KOPT-K1 (cell line): ENCODE measurements around the gene EFTUD2.

Experiments
- H3K27ac ChIP-seq: fragments of 200-600 bp; sonication (generic); 2 replicates; pipeline ENCODE4 v1.5.1; 2016; ENCODE audit warnings: antibody characterized with exemption, mild to moderate bottlenecking, low read depth, low read length; ENCODE audit not compliant: poor library complexity, severe bottlenecking
- H3K36me3 ChIP-seq: fragments of 200-600 bp; sonication (generic); 2 replicates; pipeline ENCODE4 v1.5.1; 2017; ENCODE audit warnings: antibody characterized with exemption, mild to moderate bottlenecking, low read length, moderate library complexity; ENCODE audit not compliant: insufficient read depth
- H3K9me3 ChIP-seq: fragments of 200-600 bp; sonication (generic); 2 replicates; pipeline ENCODE4 v1.5.1; 2017; ENCODE audit warnings: antibody characterized with exemption, low read length, mild to moderate bottlenecking; ENCODE audit not compliant: insufficient read depth, poor library complexity, severe bottlenecking

The EFTUD2 gene

DNA sequence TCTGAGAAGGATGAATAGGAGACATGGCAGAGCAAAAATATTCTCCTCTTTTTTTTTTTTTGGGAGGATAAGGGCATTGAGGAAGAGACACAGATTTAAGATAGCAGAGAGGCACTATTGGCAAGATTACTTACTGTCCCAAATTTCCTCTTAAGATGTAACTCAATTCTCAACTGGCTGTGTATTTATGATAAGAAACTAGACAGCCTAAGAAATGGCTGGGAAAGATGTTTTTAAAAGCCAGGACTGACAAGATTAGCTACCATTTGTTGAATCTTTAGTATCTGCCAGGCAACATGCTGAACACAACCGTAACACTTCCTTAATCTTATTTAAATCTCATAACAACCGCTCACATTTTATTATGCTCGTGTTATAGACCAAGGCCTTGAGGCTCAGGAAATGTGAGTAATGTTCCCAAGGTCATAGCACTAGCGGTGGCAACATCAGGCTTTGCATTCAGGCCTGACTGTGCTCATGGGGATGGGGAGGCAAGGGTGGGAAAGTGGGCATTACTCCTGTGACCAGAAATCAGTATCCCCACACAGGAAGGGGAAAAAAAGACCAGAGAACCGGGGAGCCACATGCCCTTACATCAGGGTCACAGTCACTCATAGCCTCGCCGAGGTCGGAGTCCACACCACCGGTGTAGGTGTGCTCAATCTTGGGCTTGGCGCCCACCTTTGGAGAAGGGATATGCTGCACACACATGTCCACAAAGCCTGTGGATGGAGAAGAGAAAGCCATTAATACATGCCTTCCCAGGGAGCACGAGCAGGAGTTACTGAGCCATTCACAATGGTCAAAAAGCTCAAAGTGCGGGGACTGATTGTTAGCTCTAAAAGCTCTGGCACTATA is 36.0 kb downstream of the EFTUD2 start:
- no peaks in the 10 kb centered on the region for H3K9me3 ChIP-seq
- peaks cover 100% of the 10 kb centered on the region for H3K36me3 ChIP-seq
- H3K27ac ChIP-seq = no peak overlapping the region

GRCh38 chr17:44862278-44862914 is 36.8 kb downstream of the EFTUD2 start:
- Histone ChIP-seq H3K36me3 (peaks cover 99% of the 10 kb centered on the region), H3K27ac (no peak overlapping the region), H3K9me3 (no peaks in the 10 kb centered on the region)

- Histone ChIP-seq H3K27ac (no peak overlapping the region), H3K9me3 (no peaks in the 10 kb centered on the region), H3K36me3 (peaks cover 99% of the 10 kb centered on the region)
Observed at GRCh38 chr17:44859701-44860100, 39.5 kb downstream of the EFTUD2 start.

- H3K27ac ChIP-seq = no peak overlapping the region
- H3K36me3 ChIP-seq = peaks cover 99% of the 10 kb centered on the region
- H3K9me3 ChIP-seq = no peaks in the 10 kb centered on the region
Observed at GRCh38 chr17:44854192-44854591, 45.1 kb downstream of the EFTUD2 start.

- no peak overlapping the region for H3K27ac ChIP-seq
- no peaks in the 10 kb centered on the region for H3K9me3 ChIP-seq
- H3K36me3 ChIP-seq = peaks cover 76% of the 10 kb centered on the region
Observed at GRCh38 chr17:44850612-44851011, 48.6 kb downstream of the EFTUD2 start.

- no peaks in the 10 kb centered on the region for H3K9me3 ChIP-seq
- H3K36me3 ChIP-seq = peaks cover 70% of the 10 kb centered on the region
- H3K27ac ChIP-seq = no peak overlapping the region
Observed at GRCh38 chr17:44850025-44850424, 49.2 kb downstream of the EFTUD2 start.

- H3K9me3 ChIP-seq = no peaks in the 10 kb centered on the region
- H3K36me3 ChIP-seq = peaks cover 60% of the 10 kb centered on the region
- H3K27ac ChIP-seq = no peak overlapping the region
Observed at GRCh38 chr17:44848961-44849489, 50.2 kb downstream of the EFTUD2 start.

DNA sequence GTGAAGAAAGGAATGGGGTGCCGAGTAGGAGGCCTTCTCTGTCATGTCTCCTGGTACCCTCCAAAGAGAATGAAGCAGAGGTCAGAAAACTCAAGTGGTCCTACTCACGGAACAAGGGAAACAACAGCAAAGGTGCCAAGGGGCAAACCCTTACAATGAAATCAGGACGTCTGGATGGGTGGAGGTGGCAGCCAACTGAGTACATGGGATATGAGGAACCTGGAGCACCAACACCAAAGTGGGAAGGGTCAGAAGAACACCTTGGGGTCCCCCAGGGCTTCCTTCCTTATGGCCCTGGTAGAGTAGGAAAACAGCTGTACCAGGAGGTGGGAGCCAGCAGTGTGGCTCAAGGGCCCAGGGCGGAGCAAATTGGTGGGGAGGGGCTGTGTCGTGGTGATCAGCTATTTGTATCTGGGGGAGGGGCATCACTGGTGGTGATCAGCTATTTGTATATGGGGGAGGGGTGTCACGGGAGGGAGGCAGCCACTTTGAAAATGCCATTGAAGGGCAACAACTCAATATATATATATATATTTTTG is 50.9 kb downstream of the EFTUD2 start:
- peaks cover 53% of the 10 kb centered on the region for H3K36me3 ChIP-seq
- no peaks in the 10 kb centered on the region for H3K9me3 ChIP-seq
- H3K27ac ChIP-seq = no peak overlapping the region

GRCh38 chr17:44847586-44847985 is 51.7 kb downstream of the EFTUD2 start, which contains the start of gene HIGD1B:
HIGD1B (plus strand) TSS chr17:44847883; CDS start chr17:44848153, 270 bp downstream.
- H3K36me3 ChIP-seq = peaks cover 46% of the 10 kb centered on the region
- no peak within 1 kb of the TSS for H3K27ac ChIP-seq
- H3K9me3 ChIP-seq = no peaks in the 10 kb centered on the region

DNA sequence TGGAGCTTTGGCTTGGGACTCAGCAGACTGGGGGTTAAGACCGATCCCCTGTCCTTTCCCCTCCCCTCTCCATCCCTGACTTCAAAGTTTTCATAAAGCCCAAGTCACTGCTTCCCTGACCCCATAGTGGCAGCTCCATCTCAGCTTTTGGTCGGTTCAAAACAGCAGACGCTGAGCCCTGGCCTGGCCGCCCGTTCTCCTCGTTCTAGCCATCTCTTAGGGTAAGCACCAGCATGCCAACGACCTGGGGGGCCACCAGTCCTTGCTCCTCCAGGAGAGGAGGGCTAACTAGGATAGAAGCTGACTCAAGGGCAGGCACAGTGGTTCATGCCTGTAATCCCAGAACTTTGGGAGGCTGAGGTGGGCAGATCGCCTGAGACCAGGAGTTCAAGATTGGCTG is 53.0 kb downstream of the EFTUD2 start:
- peaks cover 32% of the 10 kb centered on the region for H3K36me3 ChIP-seq
- no peaks in the 10 kb centered on the region for H3K9me3 ChIP-seq
- no peak overlapping the region for H3K27ac ChIP-seq

DNA sequence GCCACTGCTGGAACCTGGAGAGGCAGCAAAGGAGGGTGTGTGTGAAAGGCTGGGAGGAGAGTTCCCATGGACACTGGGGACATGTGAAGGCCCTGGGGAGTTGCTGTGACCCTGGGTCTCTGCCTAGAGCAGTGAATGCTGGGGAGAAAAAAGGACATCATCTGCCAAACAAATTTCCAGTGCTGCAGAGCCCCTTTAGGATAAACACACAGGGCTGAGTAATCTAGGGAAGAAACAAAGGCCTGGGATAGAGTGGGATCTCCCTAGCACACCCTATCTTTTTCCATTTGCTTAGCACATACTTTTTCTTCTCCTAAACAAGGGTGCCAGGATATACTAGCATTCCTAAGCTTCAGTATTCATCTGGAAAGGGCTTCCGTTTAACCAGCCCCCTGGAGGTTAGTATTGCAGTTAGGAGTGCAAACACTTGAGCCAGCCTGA is 54.8 kb downstream of the EFTUD2 start:
- H3K36me3 ChIP-seq = peaks cover 14% of the 10 kb centered on the region; the same call in 1 of the 2 replicates
- no peak overlapping the region for H3K27ac ChIP-seq

DNA sequence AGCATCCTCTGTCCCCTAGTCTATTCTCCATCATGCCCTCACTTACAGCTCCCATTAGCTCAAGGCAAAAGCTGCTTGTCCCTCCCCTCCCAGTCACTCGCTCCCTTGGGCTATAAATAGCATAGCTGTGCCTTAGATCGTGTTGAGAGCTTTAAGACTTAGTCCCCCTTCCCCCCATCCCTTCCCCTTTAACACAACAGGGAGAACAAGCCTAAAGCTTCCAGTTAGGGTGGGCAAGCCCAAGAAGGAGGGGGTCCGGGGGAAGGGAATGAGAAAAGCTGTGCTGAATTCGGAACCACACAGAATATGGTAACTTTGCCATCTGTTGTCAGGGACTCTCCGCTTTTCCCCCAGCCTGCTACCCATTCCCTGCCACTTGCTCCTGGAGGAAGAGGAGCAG is 56.5 kb downstream of the EFTUD2 start:
- H3K27ac ChIP-seq = no peak overlapping the region
- H3K9me3 ChIP-seq = no peaks in the 10 kb centered on the region
- 0 out of 2 replicates have a peak, but pooled peaks cover under 1% of the 10 kb centered on the region for H3K36me3 ChIP-seq

More for the DNA sequence above, 54.8 kb downstream of the EFTUD2 start:
- no peaks in the 10 kb centered on the region for H3K9me3 ChIP-seq

GRCh38 chr17:44840936-44841335 is 58.3 kb downstream of the EFTUD2 start:
- H3K9me3 ChIP-seq = no peaks in the 10 kb centered on the region
- peak overlapping the region; percentile 42 for H3K27ac ChIP-seq
- no peaks in the 10 kb centered on the region for H3K36me3 ChIP-seq

- Histone ChIP-seq H3K27ac (peak overlapping the region; percentile 42), H3K36me3 (no peaks in the 10 kb centered on the region), H3K9me3 (no peaks in the 10 kb centered on the region)
Observed at GRCh38 chr17:44840274-44840673, 59.0 kb downstream of the EFTUD2 start.

- Histone ChIP-seq H3K36me3 (no peaks in the 10 kb centered on the region), H3K9me3 (no peaks in the 10 kb centered on the region), H3K27ac (no peak overlapping the region)
Observed at GRCh38 chr17:44837196-44837595, 62.0 kb downstream of the EFTUD2 start.
